ENCODE measurements around the gene DNAJC8.

Gene DNAJC8

GRCh38 chr1:28232558-28233263 is at the start of gene DNAJC8:
TSS of gene DNAJC8 (minus strand) at chr1:28233029. CDS start at chr1:28232998, 31 bp downstream.
- DNase-seq: peak; percentile 85 to 93 (median 89)

GRCh38 chr1:28281608-28282425 is 49.0 kb upstream of the DNAJC8 start:
- no peak for DNase-seq

- DNase-seq: no peak
Measured at GRCh38 chr1:28280977-28281381, 48.1 kb upstream of the DNAJC8 start.

- no peak for DNase-seq
Measured at GRCh38 chr1:28280501-28280900, 47.7 kb upstream of the DNAJC8 start.

GRCh38 chr1:28279721-28280120 is 46.9 kb upstream of the DNAJC8 start:
- DNase-seq: no peak

- DNase-seq: no peak
Measured at GRCh38 chr1:28278763-28279162, 45.9 kb upstream of the DNAJC8 start.

GRCh38 chr1:28273216-28273860 is 40.5 kb upstream of the DNAJC8 start:
- DNase-seq: no peak

GRCh38 chr1:28272215-28272852 is 39.5 kb upstream of the DNAJC8 start:
- DNase-seq: no peak

GRCh38 chr1:28269529-28269928 is 36.7 kb upstream of the DNAJC8 start:
- DNase-seq: no peak

GRCh38 chr1:28267633-28268032 is 34.8 kb upstream of the DNAJC8 start:
- DNase-seq: no peak

GRCh38 chr1:28266920-28267322 is 34.1 kb upstream of the DNAJC8 start:
- no peak for DNase-seq

GRCh38 chr1:28265577-28265976 is 32.7 kb upstream of the DNAJC8 start:
- no peak for DNase-seq

- DNase-seq: no peak
Measured at GRCh38 chr1:28264897-28265296, 32.1 kb upstream of the DNAJC8 start.

GRCh38 chr1:28260803-28261174 is 28.0 kb upstream of the DNAJC8 start:
- no peak for DNase-seq

- DNase-seq: peak in 2 of 4 experiments; percentile 30 to 38
Measured at GRCh38 chr1:28259934-28260802, 27.3 kb upstream of the DNAJC8 start.

GRCh38 chr1:28259252-28259933 is 26.6 kb upstream of the DNAJC8 start, which contains the start of gene SESN2:
TSS of gene SESN2 (plus strand) at chr1:28259518. CDS start at chr1:28259848, 330 bp downstream.
- peak; percentile 97 to 98 (median 98) for DNase-seq

GRCh38 chr1:28258628-28259251 is 25.9 kb upstream of the DNAJC8 start:
- no peak for DNase-seq

GRCh38 chr1:28257736-28258135 is 24.9 kb upstream of the DNAJC8 start:
- no peak for DNase-seq

- no peak for DNase-seq
Measured at GRCh38 chr1:28256197-28256827, 23.5 kb upstream of the DNAJC8 start.

GRCh38 chr1:28249866-28250295 is 17.1 kb upstream of the DNAJC8 start:
- no peak for DNase-seq
